ENCODE data around the gene HSP90AA1.

- TF ChIP-seq, protein P1, sequence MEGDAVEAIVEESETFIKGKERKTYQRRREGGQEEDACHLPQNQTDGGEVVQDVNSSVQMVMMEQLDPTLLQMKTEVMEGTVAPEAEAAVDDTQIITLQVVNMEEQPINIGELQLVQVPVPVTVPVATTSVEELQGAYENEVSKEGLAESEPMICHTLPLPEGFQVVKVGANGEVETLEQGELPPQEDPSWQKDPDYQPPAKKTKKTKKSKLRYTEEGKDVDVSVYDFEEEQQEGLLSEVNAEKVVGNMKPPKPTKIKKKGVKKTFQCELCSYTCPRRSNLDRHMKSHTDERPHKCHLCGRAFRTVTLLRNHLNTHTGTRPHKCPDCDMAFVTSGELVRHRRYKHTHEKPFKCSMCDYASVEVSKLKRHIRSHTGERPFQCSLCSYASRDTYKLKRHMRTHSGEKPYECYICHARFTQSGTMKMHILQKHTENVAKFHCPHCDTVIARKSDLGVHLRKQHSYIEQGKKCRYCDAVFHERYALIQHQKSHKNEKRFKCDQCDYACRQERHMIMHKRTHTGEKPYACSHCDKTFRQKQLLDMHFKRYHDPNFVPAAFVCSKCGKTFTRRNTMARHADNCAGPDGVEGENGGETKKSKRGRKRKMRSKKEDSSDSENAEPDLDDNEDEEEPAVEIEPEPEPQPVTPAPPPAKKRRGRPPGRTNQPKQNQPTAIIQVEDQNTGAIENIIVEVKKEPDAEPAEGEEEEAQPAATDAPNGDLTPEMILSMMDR (conservative IDR thresholded peaks at IDR 0.05; ENCODE audit: low read depth, low read length): no peak
- TF ChIP-seq EZH2 (IDR thresholded peaks at IDR 0.05; ENCODE audit: borderline replicate concordance, low read depth, low read length, poor library complexity, severe bottlenecking): no peak
Observed at GRCh38 chr14:102058961-102059360, 27.9 kb downstream of the HSP90AA1 start.
